ENCODE data around the gene SOX6. TPM values are rescaled to one million over a fixed set of nuclear protein-coding genes. Genes with fewer than 3 reads are reported as not detected.

The SOX6 gene
- total RNA-seq, 1 donor from 2014 or later, result 20.2 TPM

DNA sequence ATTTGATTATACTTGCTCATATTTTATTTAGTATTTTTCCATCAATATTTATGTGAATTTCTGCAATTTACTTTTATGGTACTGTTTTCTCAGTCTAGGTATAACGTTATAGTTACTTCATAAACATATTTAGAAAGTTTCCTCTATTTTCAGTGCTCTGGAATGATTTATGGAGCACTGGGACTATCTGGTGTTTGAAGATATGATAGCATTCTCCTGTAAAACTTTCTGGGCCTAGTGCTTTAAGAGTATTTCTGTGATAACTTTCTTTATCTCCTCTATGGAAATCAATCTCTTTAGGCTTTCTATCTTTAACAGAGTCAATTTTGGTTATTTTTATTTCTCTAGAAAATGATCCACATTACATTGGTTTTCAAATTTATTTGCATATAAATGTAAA lies 85.1 kb downstream of the SOX6 start:
- no peak for DNase-seq

DNA sequence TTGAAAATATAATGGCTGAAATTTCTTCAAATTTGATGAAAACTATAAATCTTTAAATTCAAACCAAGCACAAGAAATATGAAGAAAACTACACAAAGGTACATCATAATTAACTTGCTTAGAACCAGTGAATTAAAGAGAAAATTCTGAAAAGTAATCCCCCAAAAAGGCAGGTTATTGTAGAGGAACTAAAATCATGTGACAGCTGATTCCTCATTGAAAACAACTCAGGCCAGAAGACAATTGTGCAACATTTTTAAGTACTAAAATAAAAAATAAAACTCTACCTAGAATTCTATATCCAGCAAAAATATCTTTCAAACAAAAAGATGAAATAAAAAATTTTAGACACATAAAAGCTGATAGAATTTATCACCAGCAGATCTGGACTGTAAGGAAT lies 90.3 kb downstream of the SOX6 start:
- DNase-seq, result no peak

DNA sequence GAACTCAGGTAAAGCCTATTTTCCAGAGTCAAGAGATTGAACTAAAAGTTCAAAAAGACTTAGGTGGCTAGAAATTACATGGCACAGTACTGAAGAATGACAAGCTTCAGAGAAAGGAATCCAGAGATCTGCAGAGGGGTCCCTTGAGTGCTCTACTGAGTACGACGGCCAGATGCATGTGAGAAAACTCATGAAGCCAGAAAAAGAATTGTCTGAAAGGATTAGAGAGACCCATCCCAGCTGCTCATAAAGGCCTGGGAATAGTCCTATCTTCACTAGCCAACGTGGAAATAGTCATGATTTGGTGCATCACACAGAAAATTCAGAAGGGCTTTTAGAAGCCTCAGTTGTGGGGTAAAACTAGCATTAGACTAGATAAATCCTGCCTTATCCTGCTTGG lies 91.3 kb downstream of the SOX6 start:
- no peak for DNase-seq

DNA sequence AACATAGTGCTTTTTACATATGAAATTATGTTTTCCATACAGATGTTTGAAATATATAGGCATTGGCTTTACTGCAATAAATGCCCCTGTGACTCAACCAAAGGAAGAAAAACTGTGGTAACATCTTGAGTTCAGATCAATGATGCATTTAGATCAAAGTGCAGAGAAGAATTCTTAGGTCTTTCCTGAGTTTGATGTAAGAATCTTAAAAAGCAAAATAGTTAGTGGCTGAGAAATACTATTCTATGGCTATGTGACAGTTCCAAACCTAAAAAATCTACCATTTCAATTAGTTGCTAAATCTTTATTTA lies 93.7 kb downstream of the SOX6 start:
- DNase-seq, result no peak

DNA sequence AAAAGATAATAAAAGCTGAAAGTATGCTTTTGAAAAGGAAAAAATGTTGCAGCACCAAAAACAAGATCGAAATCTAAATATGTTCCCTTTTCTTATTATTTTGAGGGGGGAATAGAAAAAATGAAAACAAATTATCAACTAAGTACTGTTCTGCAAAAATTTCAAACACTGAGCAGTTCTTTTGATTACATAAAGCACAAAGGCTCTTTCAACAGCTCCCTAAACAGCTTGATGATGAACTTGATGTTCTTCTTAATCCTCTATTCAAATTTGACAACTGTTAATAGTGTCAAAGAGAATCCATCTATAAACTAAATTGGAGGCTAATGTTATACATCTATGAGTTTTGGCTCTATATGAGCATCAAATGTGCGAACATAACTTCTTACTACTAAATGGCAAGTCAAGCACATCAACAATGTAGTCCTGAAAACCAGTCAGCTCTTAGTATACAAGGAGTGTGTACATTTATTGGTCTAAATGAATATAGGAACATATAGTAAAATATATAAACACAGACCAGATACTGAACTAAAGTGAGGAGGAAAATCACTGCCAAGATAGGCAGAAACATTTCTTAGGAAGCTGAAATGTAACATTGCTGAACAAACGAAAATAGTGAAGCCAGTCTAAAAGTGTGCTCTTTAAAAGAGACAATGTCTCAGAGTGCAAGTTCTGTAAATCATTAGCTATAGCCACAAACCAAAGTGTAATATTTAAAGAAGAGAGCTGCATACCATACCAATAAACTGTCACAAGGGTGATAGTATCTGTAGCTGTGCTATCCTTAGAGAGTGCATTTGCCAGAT lies 94.3 kb downstream of the SOX6 start:
- no peak for DNase-seq

DNA sequence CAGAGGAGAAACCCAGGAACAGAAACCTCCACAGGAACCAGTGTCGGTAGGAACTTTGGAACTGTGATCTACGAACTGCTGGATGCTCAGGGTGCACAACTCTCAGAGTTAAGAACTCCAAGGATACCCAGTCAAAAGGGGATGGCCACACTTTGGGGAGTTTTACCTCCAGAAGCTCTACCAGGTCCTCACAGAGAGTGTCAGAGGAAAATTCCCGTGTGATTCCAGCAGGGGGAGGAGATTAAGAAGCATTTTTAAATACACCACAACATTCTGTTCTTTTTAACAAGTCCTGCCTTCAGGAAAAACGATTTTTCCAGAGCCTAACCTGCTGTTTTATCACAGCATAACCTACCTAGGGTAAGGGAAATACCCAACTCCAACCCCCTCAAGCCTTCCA lies 104.0 kb downstream of the SOX6 start:
- DNase-seq, result no peak

DNA sequence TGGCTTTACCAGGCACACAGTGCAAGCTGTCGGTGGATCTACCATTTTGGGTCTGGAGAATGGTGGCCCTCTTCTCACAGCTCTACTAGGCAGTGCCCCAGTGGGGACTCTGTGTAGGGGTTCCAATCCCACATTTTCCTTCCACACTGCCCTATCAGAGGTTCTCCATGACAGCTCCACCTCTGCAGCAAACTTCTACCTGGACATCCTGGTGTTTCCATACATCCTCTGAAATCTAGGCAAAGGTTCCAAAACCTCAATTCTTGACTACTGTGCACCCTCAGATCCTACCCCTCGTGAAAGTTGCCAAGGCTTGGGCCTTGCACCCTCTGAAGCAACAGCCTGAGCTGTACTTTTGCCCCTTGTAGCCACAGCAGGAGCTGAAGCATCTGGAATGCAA lies 108.1 kb downstream of the SOX6 start:
- DNase-seq, result no peak

DNA sequence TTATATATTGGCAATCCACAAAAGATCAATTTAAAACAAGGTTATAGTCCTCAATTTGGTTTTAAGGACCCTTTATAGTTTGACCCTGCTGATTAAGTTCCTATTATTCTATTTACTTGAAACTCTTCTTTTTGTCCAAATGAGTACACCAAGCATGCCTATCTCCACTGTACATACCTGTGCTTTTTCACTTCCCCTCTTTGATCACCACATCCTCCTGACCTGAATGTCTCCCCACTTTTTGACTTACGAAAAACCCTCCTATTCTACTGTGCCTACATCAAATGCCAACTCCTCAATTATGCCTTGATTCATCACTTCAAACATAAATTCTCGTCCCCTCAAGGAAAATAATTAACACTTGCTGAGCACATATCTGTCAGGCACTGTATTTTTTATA lies 113.5 kb downstream of the SOX6 start:
- no peak for DNase-seq

DNA sequence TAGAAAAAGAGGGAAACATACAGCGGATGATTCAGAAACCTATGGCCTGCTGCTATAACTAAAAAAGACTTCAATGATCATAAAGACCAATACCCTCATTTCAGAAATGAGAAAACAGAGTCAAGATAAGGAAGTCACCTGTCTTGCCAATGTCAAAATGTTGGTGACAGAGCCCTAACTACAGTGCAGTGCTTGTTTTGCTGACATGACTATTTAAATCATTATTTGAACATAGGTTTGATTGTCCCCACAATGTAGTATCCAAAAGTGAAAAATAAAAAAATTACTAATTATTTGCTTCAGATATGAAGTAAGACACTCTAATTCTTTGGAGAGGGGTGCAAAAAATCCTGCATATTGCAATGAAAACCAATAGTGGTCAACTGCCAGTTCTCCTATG lies 115.7 kb downstream of the SOX6 start:
- DNase-seq, result no peak

DNA sequence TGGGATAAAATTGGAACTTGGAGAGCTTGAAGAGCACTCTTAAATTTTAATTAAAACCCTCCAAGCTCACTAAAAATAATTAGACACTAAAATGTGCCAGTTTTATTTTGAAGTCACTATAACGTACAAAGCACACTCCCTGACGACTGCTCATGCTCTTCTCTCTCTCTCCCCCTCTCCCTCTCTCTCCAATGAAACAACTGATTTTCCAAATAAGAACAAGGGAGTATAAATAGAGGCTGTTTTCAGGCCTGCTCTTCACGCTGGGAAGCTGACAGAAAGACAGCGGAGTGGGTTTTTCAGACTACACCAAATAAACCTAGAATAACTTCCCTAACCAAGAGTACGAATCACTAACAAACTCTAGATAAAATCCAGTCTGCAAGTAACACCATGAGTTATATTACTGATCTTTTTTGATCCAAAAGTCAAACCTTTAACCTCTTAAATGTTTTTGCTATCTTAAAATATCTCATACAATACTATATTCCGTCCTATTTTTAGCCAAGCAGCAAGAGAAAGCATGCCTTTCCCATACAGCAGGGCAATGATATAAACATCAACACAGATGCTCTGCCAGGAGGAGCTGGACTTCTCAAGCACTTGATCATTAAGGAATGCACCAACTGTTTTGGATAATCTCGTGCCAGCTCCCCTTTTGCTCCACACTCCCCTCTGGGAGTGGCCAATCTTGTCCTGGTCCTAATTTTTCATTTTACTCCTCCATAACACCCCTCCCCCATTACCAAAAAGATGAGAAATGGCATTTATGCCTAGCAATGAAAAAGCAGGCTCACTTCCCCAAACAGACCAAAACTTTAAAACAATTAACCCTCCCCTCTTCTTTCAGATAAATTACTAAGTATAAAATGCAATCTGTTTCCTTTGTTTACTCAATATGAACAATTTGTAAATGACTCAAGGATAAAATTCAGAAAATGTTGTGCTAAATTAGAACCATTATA lies 116.9 kb downstream of the SOX6 start:
- no peak for DNase-seq

DNA sequence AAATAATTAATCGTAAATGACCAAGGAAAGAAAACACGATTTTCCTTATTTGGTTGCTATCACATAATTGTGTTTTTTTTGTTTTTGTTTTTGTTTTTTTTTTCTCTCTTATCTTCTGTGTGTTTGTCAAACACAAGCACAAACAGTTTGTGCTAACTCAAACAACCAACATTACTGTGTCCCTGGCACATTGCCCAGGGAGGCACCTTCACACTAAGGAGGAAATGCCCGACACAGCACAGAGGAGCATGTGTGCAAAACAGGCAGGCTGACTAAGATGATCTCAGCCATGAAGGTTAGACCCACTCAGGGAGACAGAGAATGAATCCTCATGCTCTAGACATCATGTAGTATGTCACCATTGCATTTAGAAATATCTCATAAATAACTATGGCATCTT lies 130.1 kb downstream of the SOX6 start:
- DNase-seq, result no peak

DNA sequence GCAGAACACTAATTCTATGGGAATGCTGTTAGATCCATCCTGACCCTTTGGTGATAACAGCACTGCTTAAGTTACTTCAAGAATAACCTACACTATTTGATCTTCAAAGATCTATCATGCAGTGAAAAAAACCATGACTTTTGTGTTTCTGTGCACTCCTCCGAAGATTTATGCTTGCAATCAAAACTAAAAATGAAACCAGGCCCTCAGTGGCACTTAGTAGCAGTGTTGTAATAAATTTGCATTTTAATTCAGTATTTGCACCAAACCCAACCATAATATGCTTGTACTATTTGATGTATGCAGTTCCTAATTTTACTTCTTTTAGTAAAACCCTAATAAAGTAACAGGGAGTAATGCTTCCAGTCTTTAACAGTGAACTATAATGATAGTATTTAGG lies 130.7 kb downstream of the SOX6 start:
- DNase-seq, result no peak

DNA sequence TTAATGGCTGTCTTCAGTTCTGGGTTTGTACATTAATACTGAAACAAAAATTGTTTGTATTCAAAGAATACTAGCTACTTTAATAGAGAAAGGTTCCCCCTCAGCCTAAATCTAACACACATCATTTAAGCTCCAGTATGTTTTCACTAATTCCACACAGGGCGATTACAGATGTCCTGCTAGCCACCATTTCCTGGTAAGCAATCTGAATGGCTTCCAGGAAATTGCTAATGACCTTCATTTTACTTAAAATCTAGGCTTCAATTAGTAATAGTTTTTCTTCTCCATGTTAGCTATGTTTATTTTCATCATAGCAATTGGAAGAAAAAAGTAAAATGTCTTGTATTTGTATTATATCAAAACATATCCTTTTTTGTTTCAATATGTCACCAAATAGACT lies 132.8 kb downstream of the SOX6 start:
- no peak for DNase-seq

DNA sequence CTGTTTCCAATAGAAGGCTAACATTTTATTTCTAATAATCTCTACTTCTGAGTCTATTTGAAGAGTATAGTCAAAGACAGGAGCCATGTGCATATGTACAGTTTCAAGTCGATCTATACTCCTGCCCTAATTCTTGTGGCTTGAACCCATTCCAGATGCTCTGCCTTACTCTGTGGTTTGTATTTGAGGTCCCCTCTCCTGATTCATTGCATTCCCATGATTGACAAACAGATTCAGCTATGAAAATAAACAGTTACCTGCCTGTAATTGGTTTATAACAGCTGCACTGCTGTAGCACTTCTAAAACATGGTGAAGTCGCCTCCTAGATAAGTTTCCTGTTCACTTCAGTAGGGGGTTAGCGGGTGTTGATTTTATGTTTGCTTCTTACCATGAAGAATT lies 138.7 kb downstream of the SOX6 start:
- no peak for DNase-seq

DNA sequence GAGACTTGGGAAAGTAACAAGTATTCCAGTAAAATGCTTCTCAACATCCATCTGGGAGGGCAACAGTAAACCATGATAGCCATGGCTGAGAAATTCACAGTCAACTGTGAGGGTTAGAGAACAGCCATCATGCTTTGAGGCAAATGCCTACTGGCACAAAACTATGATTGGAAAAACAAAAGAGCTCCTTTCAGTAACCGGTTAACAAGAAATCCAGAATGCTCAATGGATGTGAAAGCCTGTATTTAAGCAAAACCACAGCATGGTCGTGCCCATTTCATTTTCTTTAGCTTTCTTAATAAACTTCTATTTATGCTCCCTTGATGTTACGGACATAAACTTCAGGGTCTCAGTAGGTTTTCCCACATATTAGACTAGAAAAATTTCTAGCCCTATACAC lies 139.5 kb downstream of the SOX6 start:
- DNase-seq, result no peak

DNA sequence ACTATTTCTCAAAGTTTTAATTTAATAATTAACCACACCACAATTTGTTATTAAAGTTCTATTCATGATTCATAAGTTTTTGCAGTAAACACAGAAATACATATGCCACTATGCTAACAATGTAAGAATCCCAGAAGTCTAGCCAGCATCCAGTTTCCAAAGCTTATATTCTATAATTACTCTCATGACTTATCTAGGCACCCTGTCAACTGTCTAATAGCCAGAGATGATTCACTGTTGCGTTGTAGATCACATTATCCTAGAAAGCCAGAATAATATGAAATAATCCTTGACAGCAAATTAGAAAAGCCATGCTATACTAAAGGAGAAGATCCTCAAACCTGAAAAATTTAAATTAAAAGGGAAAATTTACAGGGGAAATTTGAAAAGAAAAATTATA lies 141.0 kb downstream of the SOX6 start:
- DNase-seq, result no peak

DNA sequence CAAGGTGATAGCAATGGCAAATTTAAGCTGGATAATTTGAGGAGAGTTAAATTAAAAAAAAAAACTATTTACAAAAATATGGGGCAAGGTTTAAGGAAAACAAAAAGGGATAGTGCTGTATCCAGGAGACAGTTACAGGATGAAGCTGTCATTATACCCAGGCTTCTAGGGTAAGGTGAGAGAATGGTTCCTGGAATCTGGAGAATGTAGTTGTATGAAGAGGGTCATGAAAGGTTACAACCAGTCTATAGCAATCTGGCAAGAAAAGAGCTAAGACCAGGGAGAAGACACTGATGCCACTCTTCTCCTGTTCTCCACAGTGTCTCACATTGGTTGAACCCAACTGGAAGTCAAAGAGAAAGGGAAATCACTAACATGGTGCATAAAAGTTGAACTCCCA lies 144.9 kb downstream of the SOX6 start:
- no peak for DNase-seq

DNA sequence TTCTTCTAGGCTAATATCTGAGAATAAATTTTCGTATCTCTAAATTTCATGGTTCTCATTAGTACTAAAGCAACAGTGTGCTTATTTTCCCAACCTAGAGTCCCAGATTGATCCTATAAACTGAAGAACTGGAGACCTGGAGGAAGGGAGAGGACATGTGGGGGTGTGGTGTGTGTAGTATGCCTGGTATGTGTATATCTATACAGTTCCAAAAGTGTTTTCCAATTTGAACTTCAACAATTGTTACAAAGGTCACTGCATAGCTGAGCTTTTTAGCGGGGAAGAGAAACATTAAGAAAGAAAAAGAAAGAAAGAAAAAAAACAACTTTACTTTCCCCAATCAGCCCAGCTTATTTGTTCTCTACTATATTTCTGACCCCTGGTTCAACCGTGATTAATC lies 152.1 kb downstream of the SOX6 start:
- DNase-seq, result no peak

DNA sequence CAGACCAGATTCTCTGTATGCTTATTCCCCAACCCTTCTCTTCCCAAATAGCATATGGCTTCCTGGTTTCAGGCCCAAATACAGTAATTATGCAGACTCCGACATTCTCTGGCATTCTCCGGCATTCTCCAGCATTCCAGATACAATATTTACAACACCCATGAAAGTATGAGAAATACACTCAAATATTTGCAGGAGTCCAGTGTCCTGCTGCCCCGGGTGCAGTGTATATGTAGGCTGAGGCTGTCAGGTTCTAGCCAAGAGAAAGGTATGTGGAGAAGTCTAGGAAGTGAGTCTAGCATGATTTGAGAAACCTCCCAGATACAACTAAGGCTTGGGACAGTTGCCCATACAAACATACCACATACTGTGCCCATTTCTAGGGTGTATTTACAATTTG lies 160.7 kb downstream of the SOX6 start:
- DNase-seq, result no peak

DNA sequence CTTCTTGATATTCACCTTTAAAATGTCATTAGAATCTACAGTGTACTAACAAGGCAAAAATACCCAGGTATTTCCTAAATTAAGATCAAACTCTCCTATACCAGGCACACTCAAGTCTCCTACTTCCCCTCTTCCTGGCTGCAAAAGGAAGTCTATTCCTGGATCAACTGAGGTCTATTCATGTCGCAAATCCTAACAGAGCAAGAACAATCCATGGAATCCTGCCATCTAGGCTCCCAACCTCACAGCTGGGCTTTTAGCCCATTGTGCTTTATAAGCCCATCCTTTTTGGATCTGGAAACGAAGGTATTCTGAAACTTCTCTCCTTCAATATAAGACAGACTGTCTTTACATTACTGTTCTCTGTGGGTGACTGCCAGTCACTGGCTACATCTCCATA lies 161.8 kb downstream of the SOX6 start:
- DNase-seq, result no peak

DNA sequence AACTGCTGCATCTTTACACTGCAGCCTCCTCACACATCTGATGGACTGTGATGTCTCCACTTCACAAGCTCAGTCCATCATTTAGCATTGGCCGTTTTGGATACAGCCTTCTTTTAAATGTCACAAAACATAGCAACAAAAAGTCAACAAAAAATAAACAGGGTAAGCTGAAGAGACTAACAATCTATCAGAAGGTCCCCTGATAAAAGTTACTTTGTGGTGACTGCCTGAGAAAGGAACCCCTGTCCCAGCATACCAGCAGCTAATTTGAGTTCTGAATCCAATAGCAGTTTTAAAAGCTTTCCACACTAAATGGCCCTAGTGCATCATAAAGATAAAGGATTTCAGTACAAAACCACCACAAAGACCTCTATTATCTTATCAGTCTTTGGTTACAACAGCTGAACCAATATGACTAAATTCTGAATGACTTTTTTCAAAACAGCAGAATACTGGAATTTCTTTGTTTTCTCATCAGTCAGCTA lies 162.4 kb downstream of the SOX6 start:
- no peak for DNase-seq

DNA sequence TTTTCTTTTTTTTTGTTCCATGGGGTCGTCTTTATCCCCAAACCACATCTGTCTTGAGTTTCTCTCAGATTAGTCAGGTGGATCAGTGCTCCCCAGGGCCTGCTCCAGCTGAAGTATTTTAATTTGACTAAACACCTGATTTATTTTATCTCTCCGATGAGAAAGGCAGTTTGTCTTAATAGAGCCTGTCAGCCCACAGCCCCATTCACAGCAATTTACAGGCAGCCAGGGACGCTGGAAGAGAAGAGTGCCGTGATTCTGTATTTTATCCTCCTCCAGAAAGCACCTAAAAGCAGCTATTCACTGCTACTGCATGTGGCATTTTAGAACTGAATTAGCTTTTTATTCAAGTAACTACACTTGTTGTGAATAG lies 164.5 kb downstream of the SOX6 start:
- DNase-seq, result no peak

DNA sequence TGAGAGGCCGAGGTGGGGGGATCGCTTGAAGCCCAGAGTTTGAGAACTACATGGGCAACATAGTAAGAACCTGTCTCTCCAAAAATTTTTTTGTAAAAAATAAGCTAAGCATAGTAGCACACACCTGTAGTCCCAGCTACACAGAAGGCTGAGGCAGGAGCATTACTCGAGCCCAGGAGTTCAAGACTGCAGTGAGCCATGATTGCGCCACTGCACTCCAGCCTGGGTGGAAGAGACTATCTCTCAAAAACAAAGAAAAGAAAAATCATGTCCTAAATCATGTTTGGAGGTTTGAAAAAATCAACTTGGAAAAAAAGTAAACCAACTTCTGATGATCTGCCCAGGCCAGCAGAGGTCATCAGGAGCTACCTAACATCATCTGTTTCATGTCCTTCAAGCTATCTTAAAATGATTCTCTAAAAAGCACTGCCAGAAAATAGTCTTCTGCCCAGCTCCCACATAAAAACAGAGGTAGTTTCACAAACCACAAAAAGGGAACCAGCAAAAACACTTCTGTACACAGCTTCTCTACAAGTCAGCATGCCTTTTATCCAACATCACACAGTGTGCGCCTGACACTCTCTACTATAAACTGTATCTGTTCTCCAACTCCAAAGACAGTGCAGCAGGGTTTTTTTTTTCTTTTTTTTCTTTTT lies 165.0 kb downstream of the SOX6 start:
- no peak for DNase-seq
